GM12878 (cell line): ENCODE data around the gene ATF7. TPM values are rescaled to one million over a fixed set of nuclear protein-coding genes. Genes with fewer than 3 reads are reported as not detected.

Source experiments
- ATAC-seq: fragments of 200-7000 bp; cut with Tn5 transposase; 3 replicates; pipeline ENCODE4 v1.9.1; 2020; ENCODE audit warnings: mild to moderate bottlenecking, moderate library complexity
- BruUV-seq: library from RNA; stranded (reverse); fragments of 400-500 nt; replicated peaks from 2 replicates; lab custom pipeline; 2021; lab: Mats Ljungman, UMichigan
- CTCF ChIA-PET: fragments of 300-600 bp; sonication (Branson Sonifier 250); formaldehyde crosslinking; extraction: SDS; loops from one replicate; lab custom pipeline; 2021; ENCODE audit warnings: inconsistent platforms; lab: Yijun Ruan, JAX
- POLR2A ChIA-PET: fragments of 350-600 bp; formaldehyde crosslinking; extraction: SDS; loops from one replicate; lab custom pipeline; 2021; ENCODE audit warnings: inconsistent platforms; lab: Charles Lee
- RAD21 ChIA-PET: fragments of 300-600 bp; sonication (Branson Sonifier 250); formaldehyde crosslinking; loops from one replicate; lab custom pipeline; 2023; ENCODE audit warnings: antibody characterized with exemption; ENCODE audit not compliant: unreplicated experiment; lab: Charles Lee
- SMC1A ChIA-PET: fragments of 300-600 bp; sonication (Branson Sonifier 250); formaldehyde crosslinking; loops from one replicate; lab custom pipeline; 2023; ENCODE audit not compliant: unreplicated experiment, uncharacterized antibody; lab: Charles Lee
- DNase-seq: peaks from one replicate; pipeline ENCODE4 v3.0.0-alpha.2; 2011; ENCODE audit warnings: low read depth, low spot score
- FAIRE-seq: peaks from 3 replicates; lab custom pipeline; 2011; peaks lifted over from hg19 to GRCh38; lab: Jason Lieb, UNC
- H2AFZ ChIP-seq: 2 replicates; pipeline ENCODE4 v1.6.0; 2011; ENCODE audit warnings: low read depth, low read length, control low read depth; ENCODE audit not compliant: control insufficient read depth
- H3K27ac ChIP-seq: 2 replicates; pipeline ENCODE4 v1.5.1; 2011; ENCODE audit warnings: control low read depth; ENCODE audit not compliant: control insufficient read depth, insufficient read depth
- H3K27me3 ChIP-seq, 2 experiments: replicated peaks in 1 of 2; 2 replicates each; pipeline versions ENCODE4 v1.6.0 to v1.6.1; 2011; ENCODE audit warnings: low read length in 1 of 2; ENCODE audit not compliant: control insufficient read depth in 2 of 2, insufficient read depth in 2 of 2
- H3K36me3 ChIP-seq, 2 experiments: 2 replicates each; pipeline ENCODE4 v1.5.1; 2011; ENCODE audit warnings: low read length in 1 of 2; ENCODE audit not compliant: control insufficient read depth in 2 of 2, insufficient read depth in 2 of 2
- H3K4me1 ChIP-seq: 2 replicates; pipeline ENCODE4 v1.6.1; 2011; ENCODE audit warnings: mild to moderate bottlenecking, low read length, moderate library complexity, mixed read lengths; ENCODE audit not compliant: control insufficient read depth, insufficient read depth
- H3K4me2 ChIP-seq: 2 replicates; pipeline ENCODE4 v1.6.0; 2011; ENCODE audit warnings: control low read depth; ENCODE audit not compliant: control insufficient read depth, insufficient read depth
- H3K4me3 ChIP-seq: fragments of 200-600 bp; sonication (generic); 2 replicates; pipeline ENCODE4 v1.5.1; 2016
- H3K79me2 ChIP-seq: 2 replicates; pipeline ENCODE4 v1.6.0; 2011; ENCODE audit warnings: low read length; ENCODE audit not compliant: control insufficient read depth, insufficient read depth
- H3K9ac ChIP-seq: 2 replicates; pipeline ENCODE4 v1.8.0; 2011; ENCODE audit warnings: low read length, control low read depth, mixed read lengths; ENCODE audit not compliant: control insufficient read depth, insufficient read depth
- H3K9me3 ChIP-seq: replicated peaks from 3 replicates; pipeline ENCODE4 v1.5.1; 2011; ENCODE audit warnings: mild to moderate bottlenecking, low read length; ENCODE audit not compliant: control insufficient read depth, insufficient read depth
- H4K20me1 ChIP-seq: 2 replicates; pipeline ENCODE4 v1.6.0; 2011; ENCODE audit not compliant: control insufficient read depth, insufficient read depth
- BCL11A ChIP-seq: IDR thresholded peaks from 2 replicates; pipeline ENCODE4 v1.6.1; 2011; ENCODE audit warnings: low read depth, low read length
- JUNB ChIP-seq: IDR thresholded peaks from 2 replicates; pipeline ENCODE4 v1.6.1; 2016; ENCODE audit warnings: antibody characterized with exemption, mild to moderate bottlenecking
- KAT2A ChIP-seq: conservative IDR thresholded peaks from 2 replicates; pipeline ENCODE4 v1.6.1; 2011; ENCODE audit warnings: low read depth, low read length; ENCODE audit not compliant: control insufficient read depth
- LARP7 ChIP-seq: fragments of 450-650 bp; IDR thresholded peaks from 2 replicates; pipeline ENCODE4 v1.6.1; 2017; ENCODE audit warnings: mild to moderate bottlenecking
- MEF2B ChIP-seq: fragments of 450-650 bp; IDR thresholded peaks from 2 replicates; pipeline ENCODE4 v1.6.1; 2018; ENCODE audit warnings: mild to moderate bottlenecking, moderate library complexity; ENCODE audit not compliant: partially characterized antibody, poor library complexity, severe bottlenecking
- MXI1 ChIP-seq: fragments of 150-350 bp; IDR thresholded peaks from 2 replicates; pipeline ENCODE4 v1.6.1; 2011; ENCODE audit warnings: low read depth, mild to moderate bottlenecking, inconsistent platforms, low read length, improper control_type of control experiment
- PAX5 ChIP-seq: IDR thresholded peaks from 2 replicates; pipeline ENCODE4 v1.6.1; 2011; ENCODE audit warnings: low read depth, low read length, borderline replicate concordance
- RAD21 ChIP-seq: IDR thresholded peaks from 2 replicates; pipeline ENCODE4 v1.6.1; 2011; ENCODE audit warnings: mild to moderate bottlenecking, low read depth, low read length, moderate library complexity; ENCODE audit not compliant: insufficient read depth
- SIN3A ChIP-seq: IDR thresholded peaks from 2 replicates; pipeline ENCODE4 v1.6.1; 2012; ENCODE audit warnings: low read depth, low read length, improper control_type of control experiment
- SREBF2 ChIP-seq: IDR thresholded peaks from 2 replicates; pipeline ENCODE4 v1.6.1; 2012; ENCODE audit warnings: mild to moderate bottlenecking, low read length
- SUZ12 ChIP-seq: fragments of 200-600 bp; sonication (generic); IDR thresholded peaks from one replicate; pipeline ENCODE4 v1.6.1; 2018; ENCODE audit warnings: antibody characterized with exemption, mild to moderate bottlenecking; ENCODE audit not compliant: unreplicated experiment
- ZNF217 ChIP-seq: fragments of 450-650 bp; IDR thresholded peaks from 2 replicates; pipeline ENCODE4 v1.6.1; 2017; ENCODE audit warnings: antibody characterized with exemption, mild to moderate bottlenecking
- WGBS: methylation state at CpG from one replicate; pipeline ENCODE4 v1.1.6; 2016; ENCODE audit warnings: low lambda C conversion rate; ENCODE audit not compliant: insufficient replicate concordance, insufficient coverage; ENCODE audit errors: missing lambda C conversion rate; 5-methylcytosine and 5-hydroxymethylcytosine counted together
- in situ Hi-C: fragments of 300-500 bp; cut with MboI; formaldehyde crosslinking; loops from 9 replicates; pipeline ENCODE4 v1.14.3; 2018; ENCODE audit warnings: mixed read lengths
- intact Hi-C: fragments of 100-400 bp; cut with micrococcal nuclease; formaldehyde crosslinking; loops from one replicate; pipeline ENCODE4 v1.14.2; 2022; ENCODE audit not compliant: unreplicated experiment
- polyA plus RNA-seq, 11 experiments: library from polyadenylated mRNA; depleted of rRNA in 4 of 11; unstranded in 6 of 11; stranded (reverse) in 5 of 11; fragments of >200 nt; fragmentation: Nextera tagmentation in 4 of 11; fragmentation: Illumina TruSeq in 1 of 11; extraction: Ambion mirVana in 4 of 11; extraction: Trizol in 1 of 11; gene quantifications; 1 replicate in 1 of 11; 2 replicates in 10 of 11; pipeline versions ENCODE4 v1.2.1 to v1.2.3, GENCODE V29; 2011 to 2016; ENCODE audit warnings: inconsistent platforms in 2 of 11, missing spikeins in 2 of 11, low read depth in 1 of 11
- total RNA-seq, 4 experiments: library from RNA; depleted of rRNA in 3 of 4; stranded (reverse); fragments of >200 nt in 3 of 4; fragmentation: Illumina TruSeq in 1 of 4; extraction: Trizol in 1 of 4; gene quantifications; 2 replicates each; pipeline versions ENCODE4 v1.2.1 to v1.2.3, GENCODE V29; 2013 to 2021
- TF ChIP-seq, protein P1 (sequence below): IDR thresholded peaks from 2 replicates; pipeline ENCODE4 v1.6.1; 2012; ENCODE audit warnings: low read depth, low read length, improper control_type of control experiment
- TF ChIP-seq, protein P2 (sequence below): fragments of 450-650 bp; IDR thresholded peaks from 2 replicates; pipeline ENCODE4 v1.6.1; 2018; ENCODE audit warnings: borderline replicate concordance, mild to moderate bottlenecking; ENCODE audit not compliant: partially characterized antibody
- TF ChIP-seq, protein P3 (sequence below): fragments of 450-650 bp; formaldehyde crosslinking; IDR thresholded peaks from 2 replicates; pipeline ENCODE4 v1.5.0; 2022; ENCODE audit warnings: mild to moderate bottlenecking, missing genetic modification characterization

ATF7 gene
- total and polyA plus RNA-seq, 10 of the 15 experiments (the other 5 are each of a cell fraction or from before 2014, with no cell fraction given) = 9.1 to 30.7 (median 21.8) TPM

DNA sequence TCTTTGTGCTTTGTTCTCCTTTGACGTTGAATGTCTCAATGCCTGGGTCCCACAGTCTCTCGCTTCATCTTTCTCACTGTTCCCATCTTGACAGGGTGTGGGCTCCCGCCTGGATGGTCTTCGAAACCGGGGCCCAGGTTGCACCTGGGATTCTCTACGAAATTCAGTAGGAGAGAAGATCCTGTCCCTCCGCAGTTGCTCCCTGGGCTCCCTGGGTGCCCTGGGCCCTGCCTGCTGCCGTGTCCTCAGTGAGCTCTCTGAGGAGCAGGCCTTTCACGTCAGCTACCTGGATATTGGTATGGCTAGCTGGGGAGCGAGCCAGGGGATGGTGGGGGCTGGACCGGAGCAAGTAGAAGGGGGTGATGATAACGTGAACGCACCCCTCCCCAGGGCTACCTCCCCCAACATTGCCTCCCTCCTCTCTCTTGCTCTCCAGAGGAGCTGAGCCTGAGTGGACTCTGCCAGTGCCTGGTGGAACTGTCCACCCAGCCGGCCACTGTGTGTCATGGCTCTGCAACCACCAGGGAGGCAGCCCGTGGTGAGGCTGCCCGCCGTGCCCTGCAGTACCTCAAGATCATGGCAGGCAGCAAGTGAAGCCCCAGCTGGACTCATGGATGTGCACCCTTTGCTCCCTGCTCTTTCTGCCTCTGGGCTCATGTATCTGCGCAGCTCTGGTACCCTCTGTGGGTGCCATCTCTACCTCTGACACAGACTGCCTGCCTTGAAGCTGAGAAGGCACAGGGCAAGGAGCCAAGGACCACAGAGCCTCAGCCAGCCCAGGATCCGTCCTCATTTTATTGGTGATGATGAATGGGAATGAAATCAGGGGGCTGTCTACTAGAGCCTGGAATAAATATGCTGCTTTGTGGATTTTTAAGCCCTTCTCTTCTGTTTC, 120.4 kb downstream of the ATF7 start:
- Histone ChIP-seq H3K27ac (no peak overlapping the region), H3K4me1 (peaks cover 10% of the 10 kb centered on the region), H4K20me1 (no peaks in the 10 kb centered on the region), H3K36me3 (peaks cover 9 to 12% of the 10 kb centered on the region in 2 experiments; a peak in 2 of 4 replicates), H3K9me3 (no peaks in the 10 kb centered on the region), H3K4me3 (no peak overlapping the region), H3K27me3 (no peaks in the 10 kb centered on the region), H2AFZ (no peak overlapping the region), H3K4me2 (no peak overlapping the region), H3K9ac (no peak overlapping the region), H3K79me2 (peaks cover 8% of the 10 kb centered on the region)
- ATAC-seq = no peak
- TF ChIP-seq SUZ12 = no peak
- no peak for TF ChIP-seq PAX5
- no peak for TF ChIP-seq BCL11A
- TF ChIP-seq SREBF2 = no peak
- TF ChIP-seq RAD21 = no peak
- no peak for TF ChIP-seq ZNF217
- no peak for TF ChIP-seq LARP7
- TF ChIP-seq, protein P1, sequence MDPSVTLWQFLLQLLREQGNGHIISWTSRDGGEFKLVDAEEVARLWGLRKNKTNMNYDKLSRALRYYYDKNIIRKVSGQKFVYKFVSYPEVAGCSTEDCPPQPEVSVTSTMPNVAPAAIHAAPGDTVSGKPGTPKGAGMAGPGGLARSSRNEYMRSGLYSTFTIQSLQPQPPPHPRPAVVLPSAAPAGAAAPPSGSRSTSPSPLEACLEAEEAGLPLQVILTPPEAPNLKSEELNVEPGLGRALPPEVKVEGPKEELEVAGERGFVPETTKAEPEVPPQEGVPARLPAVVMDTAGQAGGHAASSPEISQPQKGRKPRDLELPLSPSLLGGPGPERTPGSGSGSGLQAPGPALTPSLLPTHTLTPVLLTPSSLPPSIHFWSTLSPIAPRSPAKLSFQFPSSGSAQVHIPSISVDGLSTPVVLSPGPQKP = no peak
- TF ChIP-seq JUNB = no peak
- no peak for TF ChIP-seq SIN3A
- TF ChIP-seq MEF2B = no peak
- TF ChIP-seq KAT2A = no peak
- TF ChIP-seq, protein P2, sequence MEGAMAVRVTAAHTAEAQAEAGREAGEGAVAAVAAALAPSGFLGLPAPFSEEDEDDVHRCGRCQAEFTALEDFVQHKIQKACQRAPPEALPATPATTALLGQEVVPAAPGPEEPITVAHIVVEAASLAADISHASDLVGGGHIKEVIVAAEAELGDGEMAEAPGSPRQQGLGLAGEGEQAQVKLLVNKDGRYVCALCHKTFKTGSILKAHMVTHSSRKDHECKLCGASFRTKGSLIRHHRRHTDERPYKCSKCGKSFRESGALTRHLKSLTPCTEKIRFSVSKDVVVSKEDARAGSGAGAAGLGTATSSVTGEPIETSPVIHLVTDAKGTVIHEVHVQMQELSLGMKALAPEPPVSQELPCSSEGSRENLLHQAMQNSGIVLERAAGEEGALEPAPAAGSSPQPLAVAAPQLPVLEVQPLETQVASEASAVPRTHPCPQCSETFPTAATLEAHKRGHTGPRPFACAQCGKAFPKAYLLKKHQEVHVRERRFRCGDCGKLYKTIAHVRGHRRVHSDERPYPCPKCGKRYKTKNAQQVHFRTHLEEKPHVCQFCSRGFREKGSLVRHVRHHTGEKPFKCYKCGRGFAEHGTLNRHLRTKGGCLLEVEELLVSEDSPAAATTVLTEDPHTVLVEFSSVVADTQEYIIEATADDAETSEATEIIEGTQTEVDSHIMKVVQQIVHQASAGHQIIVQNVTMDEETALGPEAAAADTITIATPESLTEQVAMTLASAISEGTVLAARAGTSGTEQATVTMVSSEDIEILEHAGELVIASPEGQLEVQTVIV = no peak
- no peak for TF ChIP-seq MXI1
- TF ChIP-seq, protein P3, sequence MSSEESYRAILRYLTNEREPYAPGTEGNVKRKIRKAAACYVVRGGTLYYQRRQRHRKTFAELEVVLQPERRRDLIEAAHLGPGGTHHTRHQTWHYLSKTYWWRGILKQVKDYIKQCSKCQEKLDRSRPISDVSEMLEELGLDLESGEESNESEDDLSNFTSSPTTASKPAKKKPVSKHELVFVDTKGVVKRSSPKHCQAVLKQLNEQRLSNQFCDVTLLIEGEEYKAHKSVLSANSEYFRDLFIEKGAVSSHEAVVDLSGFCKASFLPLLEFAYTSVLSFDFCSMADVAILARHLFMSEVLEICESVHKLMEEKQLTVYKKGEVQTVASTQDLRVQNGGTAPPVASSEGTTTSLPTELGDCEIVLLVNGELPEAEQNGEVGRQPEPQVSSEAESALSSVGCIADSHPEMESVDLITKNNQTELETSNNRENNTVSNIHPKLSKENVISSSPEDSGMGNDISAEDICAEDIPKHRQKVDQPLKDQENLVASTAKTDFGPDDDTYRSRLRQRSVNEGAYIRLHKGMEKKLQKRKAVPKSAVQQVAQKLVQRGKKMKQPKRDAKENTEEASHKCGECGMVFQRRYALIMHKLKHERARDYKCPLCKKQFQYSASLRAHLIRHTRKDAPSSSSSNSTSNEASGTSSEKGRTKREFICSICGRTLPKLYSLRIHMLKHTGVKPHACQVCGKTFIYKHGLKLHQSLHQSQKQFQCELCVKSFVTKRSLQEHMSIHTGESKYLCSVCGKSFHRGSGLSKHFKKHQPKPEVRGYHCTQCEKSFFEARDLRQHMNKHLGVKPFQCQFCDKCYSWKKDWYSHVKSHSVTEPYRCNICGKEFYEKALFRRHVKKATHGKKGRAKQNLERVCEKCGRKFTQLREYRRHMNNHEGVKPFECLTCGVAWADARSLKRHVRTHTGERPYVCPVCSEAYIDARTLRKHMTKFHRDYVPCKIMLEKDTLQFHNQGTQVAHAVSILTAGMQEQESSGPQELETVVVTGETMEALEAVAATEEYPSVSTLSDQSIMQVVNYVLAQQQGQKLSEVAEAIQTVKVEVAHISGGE (CRISPR knock-in tag) = no peak
- ChIA-PET RAD21 (interaction anchor here (1.1 kb wide), 1 partner anchor 124 kb away, joined by 3 read pairs; no protein-coding TSS in a partner anchor), CTCF (interaction anchor here (1.1 to 2.5 kb wide), 2 partner anchors 12 to 153 kb away, joined by 3 to 10 read pairs; no protein-coding TSS in a partner anchor), POLR2A (no interaction called here), SMC1A (interaction anchor here (1.4 to 4.9 kb wide), 2 partner anchors 29 to 153 kb away, joined by 3 to 32 read pairs; no protein-coding TSS in a partner anchor)
- in situ Hi-C loops = no loop called here
- WGBS = 84% methylated on average over 19 of the region's 19 CpGs
- no peak for DNase-seq
- intact Hi-C loops = loop anchor here (5.0 kb wide), 1 partner anchor 294 kb away; no protein-coding TSS in a partner anchor
- no peak for FAIRE-seq
- BruUV-seq = no TSS peak
